Measurements from ENCODE around the gene SCRN2. TPM values are rescaled to one million over a fixed set of nuclear protein-coding genes. Genes with fewer than 3 reads are reported as not detected.
A peak's percentile ranks its signal among the peaks of the same experiment; 100 is the strongest.

Gene SCRN2
- total and polyA plus RNA-seq, 2 donors (not counting 3 experiments of a cell fraction or from before 2014, with no cell fraction given): 31.7 to 48.9 TPM

DNA sequence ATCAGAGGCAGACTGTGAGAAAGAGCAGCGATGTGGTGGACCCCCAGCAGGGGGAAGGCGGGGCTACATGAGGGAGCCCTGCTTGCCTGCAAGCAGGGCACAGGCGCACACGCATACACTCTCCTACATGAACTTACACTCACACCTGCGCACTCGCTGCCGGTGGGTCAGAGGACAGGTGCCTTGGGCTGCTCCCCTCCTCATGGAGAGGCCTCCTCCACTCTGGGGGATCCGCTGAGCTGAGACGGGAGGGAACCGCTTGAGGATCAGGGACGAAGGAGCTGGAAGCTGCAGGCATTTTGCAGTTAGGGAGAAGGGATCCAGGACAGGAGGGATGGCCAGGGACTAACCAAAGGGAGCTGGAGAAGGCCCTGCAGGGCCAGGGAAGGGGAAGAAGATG is 33.7 kb downstream of the SCRN2 start:
- DNase-seq (ENCODE audit: low read depth, low spot score) (no peak), FAIRE-seq (no peak)
- no peak overlapping the region for H3K4me2 ChIP-seq (ENCODE audit: insufficient read depth, low read length)
- H4K20me1 ChIP-seq (replicated peaks; ENCODE audit: control insufficient read depth, extremely low read depth, insufficient read depth, low read length): no peaks in the 10 kb centered on the region
- no peak overlapping the region for H2AFZ ChIP-seq (ENCODE audit: low read depth, low read length)
- TF ChIP-seq, protein P1, sequence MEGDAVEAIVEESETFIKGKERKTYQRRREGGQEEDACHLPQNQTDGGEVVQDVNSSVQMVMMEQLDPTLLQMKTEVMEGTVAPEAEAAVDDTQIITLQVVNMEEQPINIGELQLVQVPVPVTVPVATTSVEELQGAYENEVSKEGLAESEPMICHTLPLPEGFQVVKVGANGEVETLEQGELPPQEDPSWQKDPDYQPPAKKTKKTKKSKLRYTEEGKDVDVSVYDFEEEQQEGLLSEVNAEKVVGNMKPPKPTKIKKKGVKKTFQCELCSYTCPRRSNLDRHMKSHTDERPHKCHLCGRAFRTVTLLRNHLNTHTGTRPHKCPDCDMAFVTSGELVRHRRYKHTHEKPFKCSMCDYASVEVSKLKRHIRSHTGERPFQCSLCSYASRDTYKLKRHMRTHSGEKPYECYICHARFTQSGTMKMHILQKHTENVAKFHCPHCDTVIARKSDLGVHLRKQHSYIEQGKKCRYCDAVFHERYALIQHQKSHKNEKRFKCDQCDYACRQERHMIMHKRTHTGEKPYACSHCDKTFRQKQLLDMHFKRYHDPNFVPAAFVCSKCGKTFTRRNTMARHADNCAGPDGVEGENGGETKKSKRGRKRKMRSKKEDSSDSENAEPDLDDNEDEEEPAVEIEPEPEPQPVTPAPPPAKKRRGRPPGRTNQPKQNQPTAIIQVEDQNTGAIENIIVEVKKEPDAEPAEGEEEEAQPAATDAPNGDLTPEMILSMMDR (IDR thresholded peaks at IDR 0.05; ENCODE audit: extremely low read depth in 1 of 2, insufficient read depth in 1 of 2, low read depth in 1 of 2, low read length in 2 of 2): no peak
- TF ChIP-seq MYC (IDR thresholded peaks at IDR 0.05; ENCODE audit: low read depth, low read length): no peak
- no peak for TF ChIP-seq POLR2A (IDR thresholded peaks at IDR 0.05; ENCODE audit: low read depth, low read length)
- no peak for TF ChIP-seq JUN (IDR thresholded peaks at IDR 0.05; ENCODE audit: borderline replicate concordance, insufficient read depth, insufficient read length, low read depth)
- TF ChIP-seq POLR2AphosphoS5 (IDR thresholded peaks at IDR 0.05; ENCODE audit: insufficient read depth, low read depth, low read length): no peak
- TF ChIP-seq GATA2 (IDR thresholded peaks at IDR 0.05; ENCODE audit: insufficient read depth, insufficient read length, low read depth, low read length): no peak
- no peak for TF ChIP-seq FOS (IDR thresholded peaks at IDR 0.05; ENCODE audit: borderline replicate concordance, insufficient read depth, low read length)
- peaks cover 9% of the 10 kb centered on the region for H3K4me1 ChIP-seq (ENCODE audit: control insufficient read depth, extremely low read depth, insufficient read depth, low read length)
- no peaks in the 10 kb centered on the region for H3K9me1 ChIP-seq (replicated peaks; ENCODE audit: control insufficient read depth, extremely low read depth, insufficient read depth, low read length)
- dilution Hi-C loops (cut with MboI; ENCODE audit: extremely low pct_ligation_motif_present, low sequenced_read_pairs): no loop called here
- ChIA-PET POLR2A (no interaction called here), CTCF (interaction anchor here (1.1 kb wide), 1 partner anchor 24 kb away, joined by 3 read pairs; the partner anchor contains the start of genes LRRC46 and MRPL10)
- H3K27ac ChIP-seq (ENCODE audit: insufficient read depth, low read depth, low read length): no peak overlapping the region
- no peaks in the 10 kb centered on the region for H3K27me3 ChIP-seq (ENCODE audit: control insufficient read depth in 2 of 2, insufficient read depth in 2 of 2, low read length in 2 of 2)
- no peaks in the 10 kb centered on the region for H3K79me2 ChIP-seq (ENCODE audit: control insufficient read depth, insufficient read depth, low read length)
- H3K36me3 ChIP-seq (ENCODE audit: control insufficient read depth in 2 of 2, extremely low read depth in 1 of 2, insufficient read depth in 2 of 2, low read length in 2 of 2): peaks cover 3 to 29% of the 10 kb centered on the region in 2 experiments
- no peaks in the 10 kb centered on the region for H3K9me3 ChIP-seq (replicated peaks; ENCODE audit: control insufficient read depth, insufficient read depth, low read length)
- no peak overlapping the region for H3K4me3 ChIP-seq (replicated peaks in 1 of 3; ENCODE audit: insufficient read depth in 1 of 3, low read depth in 1 of 3, low read length in 3 of 3)
- H3K9ac ChIP-seq (replicated peaks; ENCODE audit: extremely low read depth, insufficient read depth, low read length): no peak overlapping the region
- intact Hi-C loops (cut with micrococcal nuclease): no loop called here
- BruUV-seq (replicated peaks): TSS peak; percentile 14

DNA sequence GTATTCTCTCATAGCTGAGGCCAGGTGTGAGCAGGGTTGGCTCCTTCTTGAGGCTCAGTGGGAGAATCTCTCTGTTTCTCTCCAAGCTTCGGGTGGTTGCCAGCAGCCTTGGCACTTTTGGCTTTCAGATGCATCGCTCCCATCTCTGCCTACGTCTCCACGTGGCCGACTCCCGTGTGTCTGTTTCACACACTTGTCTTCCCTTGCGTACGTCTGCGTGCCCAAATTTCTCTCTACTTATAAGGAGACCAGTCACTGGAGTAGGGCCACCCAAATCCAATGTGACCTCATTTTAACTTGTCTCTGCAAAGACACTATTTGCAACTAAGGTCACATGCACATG is 34.2 kb downstream of the SCRN2 start:
- dilution Hi-C loops (cut with MboI; ENCODE audit: extremely low pct_ligation_motif_present, low sequenced_read_pairs): no loop called here
- POLR2A ChIA-PET: no interaction called here

More for the DNA sequence above, 34.2 kb downstream of the SCRN2 start:
- no peak overlapping the region for H3K27ac ChIP-seq (ENCODE audit: insufficient read depth, low read depth, low read length)
- H4K20me1 ChIP-seq (replicated peaks; ENCODE audit: control insufficient read depth, extremely low read depth, insufficient read depth, low read length): no peaks in the 10 kb centered on the region
- H3K4me2 ChIP-seq (ENCODE audit: insufficient read depth, low read length): no peak overlapping the region
- H3K9me3 ChIP-seq (replicated peaks; ENCODE audit: control insufficient read depth, insufficient read depth, low read length): no peaks in the 10 kb centered on the region
- BruUV-seq (replicated peaks): no TSS peak
- H2AFZ ChIP-seq (ENCODE audit: low read depth, low read length): no peak overlapping the region
- no peak overlapping the region for H3K9ac ChIP-seq (replicated peaks; ENCODE audit: extremely low read depth, insufficient read depth, low read length)
- intact Hi-C loops (cut with micrococcal nuclease): no loop called here
- no peaks in the 10 kb centered on the region for H3K9me1 ChIP-seq (replicated peaks; ENCODE audit: control insufficient read depth, extremely low read depth, insufficient read depth, low read length)
- H3K4me3 ChIP-seq (replicated peaks in 1 of 3; ENCODE audit: insufficient read depth in 1 of 3, low read depth in 1 of 3, low read length in 3 of 3): no peak overlapping the region
- peaks cover 9% of the 10 kb centered on the region for H3K4me1 ChIP-seq (ENCODE audit: control insufficient read depth, extremely low read depth, insufficient read depth, low read length)
- H3K36me3 ChIP-seq (ENCODE audit: control insufficient read depth in 2 of 2, extremely low read depth in 1 of 2, insufficient read depth in 2 of 2, low read length in 2 of 2): peaks cover 3 to 29% of the 10 kb centered on the region in 2 experiments
- no peaks in the 10 kb centered on the region for H3K79me2 ChIP-seq (ENCODE audit: control insufficient read depth, insufficient read depth, low read length)
- DNase-seq (ENCODE audit: low read depth, low spot score) (no peak), FAIRE-seq (no peak)
- TF ChIP-seq JUN (IDR thresholded peaks at IDR 0.05; ENCODE audit: borderline replicate concordance, insufficient read depth, insufficient read length, low read depth) (no peak), POLR2A (IDR thresholded peaks at IDR 0.05; ENCODE audit: low read depth, low read length) (no peak), MYC (IDR thresholded peaks at IDR 0.05; ENCODE audit: low read depth, low read length) (no peak), MAX (IDR thresholded peaks at IDR 0.05; ENCODE audit: insufficient read depth, insufficient read length) (no peak), FOS (IDR thresholded peaks at IDR 0.05; ENCODE audit: borderline replicate concordance, insufficient read depth, low read length) (no peak), EZH2 (IDR thresholded peaks at IDR 0.05; ENCODE audit: borderline replicate concordance, low read depth, low read length, severe bottlenecking) (no peak), POLR2AphosphoS5 (IDR thresholded peaks at IDR 0.05; ENCODE audit: insufficient read depth, low read depth, low read length) (no peak), GATA2 (IDR thresholded peaks at IDR 0.05; ENCODE audit: insufficient read depth, insufficient read length, low read depth, low read length) (no peak)
- TF ChIP-seq, protein P1 (IDR thresholded peaks at IDR 0.05; ENCODE audit: extremely low read depth in 1 of 2, insufficient read depth in 1 of 2, low read depth in 1 of 2, low read length in 2 of 2): no peak
- CTCF ChIA-PET: no interaction called here
- no peaks in the 10 kb centered on the region for H3K27me3 ChIP-seq (ENCODE audit: control insufficient read depth in 2 of 2, insufficient read depth in 2 of 2, low read length in 2 of 2)

Measured in endothelial cell of umbilical vein (primary cell).